Choroid plexus epithelial cell (primary cell): ENCODE results near the gene INHBC.

ENCODE experiments used
- DNase-seq: peaks from one replicate; pipeline ENCODE4 v3.0.0-alpha.2; 2010; ENCODE audit warnings: low read depth
- H3K4me3 ChIP-seq: 2 replicates; pipeline ENCODE4 v1.5.1; 2011; ENCODE audit warnings: low read depth, mild to moderate bottlenecking, control low read depth, low read length, moderate library complexity
- TF ChIP-seq, protein P1 (sequence below): conservative IDR thresholded peaks from 2 replicates; pipeline ENCODE4 v1.5.1; 2011; ENCODE audit warnings: low read depth, mild to moderate bottlenecking, control low read depth, inconsistent platforms, low read length, moderate library complexity

INHBC gene, protein sequence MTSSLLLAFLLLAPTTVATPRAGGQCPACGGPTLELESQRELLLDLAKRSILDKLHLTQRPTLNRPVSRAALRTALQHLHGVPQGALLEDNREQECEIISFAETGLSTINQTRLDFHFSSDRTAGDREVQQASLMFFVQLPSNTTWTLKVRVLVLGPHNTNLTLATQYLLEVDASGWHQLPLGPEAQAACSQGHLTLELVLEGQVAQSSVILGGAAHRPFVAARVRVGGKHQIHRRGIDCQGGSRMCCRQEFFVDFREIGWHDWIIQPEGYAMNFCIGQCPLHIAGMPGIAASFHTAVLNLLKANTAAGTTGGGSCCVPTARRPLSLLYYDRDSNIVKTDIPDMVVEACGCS

DNA sequence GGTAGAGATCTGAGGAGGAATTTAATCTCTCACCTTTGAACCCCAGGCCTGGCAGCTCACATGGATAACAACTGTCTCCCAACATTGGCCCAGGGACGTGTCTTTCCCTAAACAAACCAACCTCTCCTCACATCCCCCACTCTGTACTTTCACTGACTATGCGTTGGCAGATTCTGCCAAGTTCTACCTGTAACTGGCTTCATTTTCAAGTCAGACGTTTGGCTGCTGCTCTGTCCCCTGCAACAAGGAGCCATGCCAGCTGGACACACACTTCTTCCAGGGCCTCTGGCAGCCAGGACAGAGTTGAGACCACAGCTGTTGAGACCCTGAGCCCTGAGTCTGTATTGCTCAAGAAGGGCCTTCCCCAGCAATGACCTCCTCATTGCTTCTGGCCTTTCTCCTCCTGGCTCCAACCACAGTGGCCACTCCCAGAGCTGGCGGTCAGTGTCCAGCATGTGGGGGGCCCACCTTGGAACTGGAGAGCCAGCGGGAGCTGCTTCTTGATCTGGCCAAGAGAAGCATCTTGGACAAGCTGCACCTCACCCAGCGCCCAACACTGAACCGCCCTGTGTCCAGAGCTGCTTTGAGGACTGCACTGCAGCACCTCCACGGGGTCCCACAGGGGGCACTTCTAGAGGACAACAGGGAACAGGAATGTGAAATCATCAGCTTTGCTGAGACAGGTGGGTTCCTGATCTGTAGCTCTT is at the start of gene INHBC:
INHBC (plus strand) TSS at position 268 of the 707 bp plus-strand sequence; CDS start at position 371, 103 bp downstream.
- H3K4me3 ChIP-seq: no peak within 1 kb of the TSS
- peak; percentile 44 for DNase-seq
- TF ChIP-seq, protein P1, sequence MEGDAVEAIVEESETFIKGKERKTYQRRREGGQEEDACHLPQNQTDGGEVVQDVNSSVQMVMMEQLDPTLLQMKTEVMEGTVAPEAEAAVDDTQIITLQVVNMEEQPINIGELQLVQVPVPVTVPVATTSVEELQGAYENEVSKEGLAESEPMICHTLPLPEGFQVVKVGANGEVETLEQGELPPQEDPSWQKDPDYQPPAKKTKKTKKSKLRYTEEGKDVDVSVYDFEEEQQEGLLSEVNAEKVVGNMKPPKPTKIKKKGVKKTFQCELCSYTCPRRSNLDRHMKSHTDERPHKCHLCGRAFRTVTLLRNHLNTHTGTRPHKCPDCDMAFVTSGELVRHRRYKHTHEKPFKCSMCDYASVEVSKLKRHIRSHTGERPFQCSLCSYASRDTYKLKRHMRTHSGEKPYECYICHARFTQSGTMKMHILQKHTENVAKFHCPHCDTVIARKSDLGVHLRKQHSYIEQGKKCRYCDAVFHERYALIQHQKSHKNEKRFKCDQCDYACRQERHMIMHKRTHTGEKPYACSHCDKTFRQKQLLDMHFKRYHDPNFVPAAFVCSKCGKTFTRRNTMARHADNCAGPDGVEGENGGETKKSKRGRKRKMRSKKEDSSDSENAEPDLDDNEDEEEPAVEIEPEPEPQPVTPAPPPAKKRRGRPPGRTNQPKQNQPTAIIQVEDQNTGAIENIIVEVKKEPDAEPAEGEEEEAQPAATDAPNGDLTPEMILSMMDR: no peak

DNA sequence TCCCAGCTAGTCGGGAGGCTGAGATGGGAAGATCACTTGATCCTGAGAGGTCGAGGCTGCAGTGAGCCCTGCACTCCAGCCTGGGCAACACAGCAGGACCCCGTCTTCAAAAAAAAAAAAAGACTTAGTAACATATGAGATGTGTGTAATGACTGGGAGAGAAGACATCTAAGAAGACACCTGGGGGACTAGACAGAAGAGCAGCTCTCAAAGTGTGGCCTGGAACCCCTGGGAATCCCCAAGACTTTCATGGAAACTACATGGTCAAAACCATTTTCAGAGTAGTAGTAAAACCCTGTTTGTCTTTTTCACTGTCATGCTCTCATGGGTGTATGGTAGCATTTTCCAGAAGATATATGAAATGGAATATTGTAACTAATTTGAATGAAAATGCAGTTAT is 49.0 kb upstream of the INHBC start:
- TF ChIP-seq, protein P1: no peak
- H3K4me3 ChIP-seq: no peak overlapping the region
- no peak for DNase-seq

DNA sequence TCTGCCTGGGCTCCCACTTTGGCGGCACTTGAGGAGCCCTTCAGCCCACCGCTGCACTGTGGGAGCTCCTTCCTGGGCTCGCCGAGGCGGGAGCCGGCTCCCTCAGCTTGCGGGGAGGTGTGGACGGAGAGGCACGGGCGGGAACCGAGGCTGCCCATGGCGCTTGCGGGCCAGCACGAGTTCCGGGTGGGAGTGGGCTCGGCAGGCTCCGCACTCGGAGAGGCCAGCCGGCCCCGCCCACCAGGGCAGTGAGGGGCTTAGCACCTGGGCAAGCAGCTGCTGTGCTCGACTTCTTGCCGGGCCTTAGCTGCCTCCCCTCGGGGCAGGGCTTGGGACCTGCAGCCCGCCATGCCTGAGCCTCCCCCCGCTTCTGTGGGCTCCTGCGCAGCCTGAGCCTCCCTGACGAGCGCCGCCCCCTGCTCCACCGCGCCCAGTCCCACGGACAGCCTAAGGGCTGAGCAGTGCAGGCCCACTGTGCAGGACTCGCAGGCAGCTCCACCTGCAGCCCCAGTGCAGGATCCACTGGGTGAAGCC is 48.3 kb upstream of the INHBC start:
- TF ChIP-seq, protein P1: no peak
- no peak for DNase-seq
- H3K4me3 ChIP-seq: no peak overlapping the region

DNA sequence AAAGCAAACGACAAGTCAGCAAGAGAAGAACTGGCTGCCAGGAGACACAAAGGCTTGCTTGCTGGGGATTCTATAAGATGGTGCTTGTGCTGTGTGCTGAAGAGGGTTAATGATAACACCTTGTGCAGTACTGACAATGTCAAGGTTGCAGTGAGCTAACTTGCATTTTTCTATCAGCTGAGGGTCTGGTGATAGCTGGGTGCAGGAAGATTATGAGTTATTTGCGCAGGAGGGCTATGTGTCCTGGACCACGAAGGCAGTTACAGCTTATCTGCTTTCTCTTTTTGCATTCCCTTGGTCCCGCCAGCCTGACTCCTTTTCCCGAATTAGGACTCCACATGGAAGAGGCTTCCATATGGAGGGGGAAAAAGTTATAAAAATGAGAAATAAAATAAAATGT is 46.2 kb upstream of the INHBC start:
- TF ChIP-seq, protein P1: no peak
- no peak overlapping the region for H3K4me3 ChIP-seq
- no peak for DNase-seq

DNA sequence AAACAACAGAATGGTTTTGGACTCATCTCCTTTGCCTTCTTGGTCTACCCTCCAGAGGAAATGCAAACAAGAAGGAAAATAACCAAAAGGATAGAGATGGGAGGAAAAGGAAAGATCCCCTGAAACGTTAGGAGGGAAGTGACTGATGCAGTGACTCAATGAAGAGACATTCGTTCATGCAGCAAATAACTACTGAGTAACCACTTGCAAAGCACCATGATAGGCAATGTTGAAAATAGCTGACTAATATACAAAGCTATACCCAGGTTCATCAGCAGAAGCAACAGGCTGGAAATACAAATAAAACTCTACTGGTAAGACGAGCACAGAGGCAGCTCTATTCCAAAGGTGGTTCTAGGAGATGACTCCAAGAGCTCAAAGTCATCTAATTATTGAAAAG is 45.6 kb upstream of the INHBC start:
- peak; percentile 81 for DNase-seq
- TF ChIP-seq, protein P1: no peak
- no peak overlapping the region for H3K4me3 ChIP-seq

DNA sequence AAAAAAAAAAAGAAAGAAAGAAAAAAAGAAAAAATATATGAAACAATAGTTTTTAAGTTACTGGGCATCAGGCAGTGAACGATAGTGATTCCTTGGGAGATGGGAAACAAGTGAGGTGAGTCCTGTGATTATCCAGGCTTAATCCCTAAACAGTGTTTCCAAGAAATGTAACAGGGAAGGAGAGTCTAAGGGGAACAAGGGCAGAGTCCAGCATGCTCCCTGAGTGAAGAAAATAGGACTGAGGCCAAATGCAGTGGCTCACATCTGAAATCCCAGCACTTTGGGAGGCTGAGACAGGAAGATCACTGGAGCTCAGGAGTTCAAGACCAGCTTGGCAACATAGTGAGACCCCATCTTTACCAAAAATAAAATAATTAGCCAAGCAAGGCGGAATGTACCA is 44.4 kb upstream of the INHBC start:
- TF ChIP-seq, protein P1: no peak
- no peak overlapping the region for H3K4me3 ChIP-seq
- DNase-seq: no peak
